ENCODE measurements around the gene SLC27A4.

DNA sequence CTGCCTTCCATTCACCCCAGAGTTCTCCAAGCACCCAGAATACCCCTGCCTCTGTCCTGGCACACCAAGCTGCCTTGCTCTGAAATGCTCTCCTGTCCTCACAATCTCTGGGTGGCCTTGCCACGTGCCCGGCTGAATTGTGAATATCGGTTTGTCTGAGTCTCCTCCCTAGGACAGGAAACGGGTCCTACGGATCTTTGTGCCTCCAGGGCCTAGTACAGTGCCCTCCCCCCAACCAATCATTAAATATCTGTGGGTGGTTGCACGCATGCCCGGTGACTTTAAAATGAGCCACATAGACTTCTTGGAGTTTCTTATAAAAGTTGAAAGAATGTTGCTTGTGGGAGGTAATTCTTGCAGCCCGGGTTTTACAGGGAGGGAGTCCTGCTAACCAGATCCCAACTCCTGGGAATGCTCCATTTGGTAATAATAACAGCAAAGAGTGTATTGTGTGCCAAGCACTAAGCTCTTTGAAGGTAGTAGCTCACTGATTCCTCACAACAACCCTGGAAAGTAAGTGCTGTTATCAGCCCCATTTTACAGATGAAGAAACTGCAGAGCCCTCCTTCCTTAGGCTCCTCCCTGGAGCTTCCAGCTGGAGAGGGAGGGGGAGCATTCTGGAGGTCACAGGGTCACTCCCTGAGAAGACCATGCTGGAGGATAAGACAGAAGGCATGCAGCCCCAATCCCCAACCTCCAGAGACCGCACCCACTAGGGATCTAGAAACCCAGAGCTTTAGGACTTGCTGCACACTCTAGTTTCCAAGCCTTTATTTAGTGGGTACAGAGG is 54.2 kb downstream of the SLC27A4 start:
- TF ChIP-seq, protein P1, sequence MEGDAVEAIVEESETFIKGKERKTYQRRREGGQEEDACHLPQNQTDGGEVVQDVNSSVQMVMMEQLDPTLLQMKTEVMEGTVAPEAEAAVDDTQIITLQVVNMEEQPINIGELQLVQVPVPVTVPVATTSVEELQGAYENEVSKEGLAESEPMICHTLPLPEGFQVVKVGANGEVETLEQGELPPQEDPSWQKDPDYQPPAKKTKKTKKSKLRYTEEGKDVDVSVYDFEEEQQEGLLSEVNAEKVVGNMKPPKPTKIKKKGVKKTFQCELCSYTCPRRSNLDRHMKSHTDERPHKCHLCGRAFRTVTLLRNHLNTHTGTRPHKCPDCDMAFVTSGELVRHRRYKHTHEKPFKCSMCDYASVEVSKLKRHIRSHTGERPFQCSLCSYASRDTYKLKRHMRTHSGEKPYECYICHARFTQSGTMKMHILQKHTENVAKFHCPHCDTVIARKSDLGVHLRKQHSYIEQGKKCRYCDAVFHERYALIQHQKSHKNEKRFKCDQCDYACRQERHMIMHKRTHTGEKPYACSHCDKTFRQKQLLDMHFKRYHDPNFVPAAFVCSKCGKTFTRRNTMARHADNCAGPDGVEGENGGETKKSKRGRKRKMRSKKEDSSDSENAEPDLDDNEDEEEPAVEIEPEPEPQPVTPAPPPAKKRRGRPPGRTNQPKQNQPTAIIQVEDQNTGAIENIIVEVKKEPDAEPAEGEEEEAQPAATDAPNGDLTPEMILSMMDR (IDR thresholded peaks at IDR 0.05), result no peak
- TF ChIP-seq EP300 (IDR thresholded peaks at IDR 0.05), result no peak
- TF ChIP-seq POLR2AphosphoS5 (IDR thresholded peaks at IDR 0.05), result no peak
